Retinal pigment epithelial cell (primary cell): ENCODE measurements around the gene STIM1.
A peak's percentile ranks its signal among the peaks of the same experiment; 100 is the strongest.

Experiments
- DNase-seq: peaks from one replicate; pipeline ENCODE4 v3.0.0-alpha.2; 2010; ENCODE audit warnings: low read depth
- H3K4me3 ChIP-seq: 2 replicates; pipeline ENCODE4 v1.5.1; 2011; ENCODE audit warnings: mild to moderate bottlenecking, low read length, control low read depth, moderate library complexity
- CTCF ChIP-seq: conservative IDR thresholded peaks from 2 replicates; pipeline ENCODE4 v1.5.1; 2011; ENCODE audit warnings: low read depth, low read length, control low read depth, inconsistent platforms

Gene STIM1

GRCh38 chr11:3836903-3837302 lies 18.6 kb upstream of the STIM1 start:
- DNase-seq = no peak
- no peak for TF ChIP-seq CTCF
- no peak overlapping the region for H3K4me3 ChIP-seq

GRCh38 chr11:3837793-3838192 lies 17.7 kb upstream of the STIM1 start:
- no peak overlapping the region for H3K4me3 ChIP-seq
- no peak for TF ChIP-seq CTCF
- DNase-seq = no peak

GRCh38 chr11:3838504-3838903 lies 17.0 kb upstream of the STIM1 start:
- TF ChIP-seq CTCF = no peak
- no peak for DNase-seq
- no peak overlapping the region for H3K4me3 ChIP-seq

GRCh38 chr11:3840004-3840869 lies 15.2 kb upstream of the STIM1 start:
- no peak for TF ChIP-seq CTCF
- peak overlapping the region; percentile 74 for H3K4me3 ChIP-seq
- no peak for DNase-seq

- no peak for DNase-seq
- H3K4me3 ChIP-seq = peak within 1 kb of the TSS; percentile 74
- TF ChIP-seq CTCF = no peak
These were observed 14.5 kb upstream of the STIM1 start, which contains the start of gene RHOG for GRCh38 chr11:3840870-3841425. TSS of gene RHOG (minus strand) at chr11:3840959. CDS start at chr11:3828138, 12,821 bp downstream.

GRCh38 chr11:3841426-3842350 lies 13.8 kb upstream of the STIM1 start:
- peak overlapping the region; percentile 74 for H3K4me3 ChIP-seq
- TF ChIP-seq CTCF = peak; percentile 86
- DNase-seq = no peak
